Measurements from ENCODE around the gene RPS6KA5.

RPS6KA5 gene

GRCh38 chr14:91047174-91047753, 13.2 kb downstream of the RPS6KA5 start:
- TF ChIP-seq, protein P1, sequence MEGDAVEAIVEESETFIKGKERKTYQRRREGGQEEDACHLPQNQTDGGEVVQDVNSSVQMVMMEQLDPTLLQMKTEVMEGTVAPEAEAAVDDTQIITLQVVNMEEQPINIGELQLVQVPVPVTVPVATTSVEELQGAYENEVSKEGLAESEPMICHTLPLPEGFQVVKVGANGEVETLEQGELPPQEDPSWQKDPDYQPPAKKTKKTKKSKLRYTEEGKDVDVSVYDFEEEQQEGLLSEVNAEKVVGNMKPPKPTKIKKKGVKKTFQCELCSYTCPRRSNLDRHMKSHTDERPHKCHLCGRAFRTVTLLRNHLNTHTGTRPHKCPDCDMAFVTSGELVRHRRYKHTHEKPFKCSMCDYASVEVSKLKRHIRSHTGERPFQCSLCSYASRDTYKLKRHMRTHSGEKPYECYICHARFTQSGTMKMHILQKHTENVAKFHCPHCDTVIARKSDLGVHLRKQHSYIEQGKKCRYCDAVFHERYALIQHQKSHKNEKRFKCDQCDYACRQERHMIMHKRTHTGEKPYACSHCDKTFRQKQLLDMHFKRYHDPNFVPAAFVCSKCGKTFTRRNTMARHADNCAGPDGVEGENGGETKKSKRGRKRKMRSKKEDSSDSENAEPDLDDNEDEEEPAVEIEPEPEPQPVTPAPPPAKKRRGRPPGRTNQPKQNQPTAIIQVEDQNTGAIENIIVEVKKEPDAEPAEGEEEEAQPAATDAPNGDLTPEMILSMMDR (conservative IDR thresholded peaks at IDR 0.05; ENCODE audit: low read depth) = no peak
- ChIA-PET POLR2A (ENCODE audit: low non-redundant PET) (no interaction called here), CTCF (no interaction called here)
- no peak for DNase-seq (ENCODE audit: low spot score)
- H3K27ac ChIP-seq = no peak overlapping the region

DNA sequence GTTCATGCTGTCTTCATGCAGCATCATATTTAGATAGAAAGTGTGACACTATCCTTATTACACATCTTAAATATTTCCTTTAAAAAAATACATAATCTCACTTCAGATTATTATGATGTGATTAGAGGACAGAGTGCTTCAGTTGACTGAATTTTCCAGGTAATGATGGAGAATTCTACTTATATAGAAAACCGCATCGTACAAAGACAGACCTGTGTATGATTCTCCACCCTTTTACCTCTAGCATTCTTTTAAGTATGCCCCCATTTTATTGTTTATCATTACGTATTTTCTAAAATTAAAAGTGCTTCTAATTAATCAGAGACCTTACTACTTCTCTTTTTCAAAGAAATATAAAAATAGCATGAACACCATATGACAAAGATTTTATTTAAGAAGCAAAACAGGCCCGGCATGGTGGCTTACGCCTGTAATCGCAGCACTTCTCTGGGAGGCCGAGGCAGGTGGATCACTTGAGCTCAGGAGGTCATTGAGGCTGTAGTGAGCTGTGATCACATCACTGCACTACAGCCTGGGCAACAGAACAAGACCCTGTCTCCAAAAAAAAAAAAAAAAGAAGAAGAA, 13.9 kb downstream of the RPS6KA5 start:
- POLR2A ChIA-PET (ENCODE audit: low non-redundant PET) = no interaction called here
- CTCF ChIA-PET = no interaction called here
- TF ChIP-seq, protein P1 (conservative IDR thresholded peaks at IDR 0.05; ENCODE audit: low read depth) = no peak
- H3K27ac ChIP-seq = no peak overlapping the region
- DNase-seq (ENCODE audit: low spot score) = no peak

- DNase-seq (ENCODE audit: low spot score) = no peak
- TF ChIP-seq, protein P1 (conservative IDR thresholded peaks at IDR 0.05; ENCODE audit: low read depth) = no peak
- POLR2A ChIA-PET (ENCODE audit: low non-redundant PET) = no interaction called here
- H3K27ac ChIP-seq = no peak overlapping the region
- CTCF ChIA-PET = no interaction called here
These were observed 19.0 kb downstream of the RPS6KA5 start for GRCh38 chr14:91041450-91041849.

- H3K27ac ChIP-seq = no peak overlapping the region
- CTCF ChIA-PET = no interaction called here
- POLR2A ChIA-PET (ENCODE audit: low non-redundant PET) = no interaction called here
These were observed 19.9 kb downstream of the RPS6KA5 start for GRCh38 chr14:91040545-91040944.

GRCh38 chr14:91038439-91038838, 22.0 kb downstream of the RPS6KA5 start:
- POLR2A ChIA-PET (ENCODE audit: low non-redundant PET) = no interaction called here
- TF ChIP-seq, protein P1 (conservative IDR thresholded peaks at IDR 0.05; ENCODE audit: low read depth) = no peak

More at GRCh38 chr14:91040545-91040944, 19.9 kb downstream of the RPS6KA5 start:
- TF ChIP-seq, protein P1 (conservative IDR thresholded peaks at IDR 0.05; ENCODE audit: low read depth) = no peak
- no peak for DNase-seq (ENCODE audit: low spot score)

DNA sequence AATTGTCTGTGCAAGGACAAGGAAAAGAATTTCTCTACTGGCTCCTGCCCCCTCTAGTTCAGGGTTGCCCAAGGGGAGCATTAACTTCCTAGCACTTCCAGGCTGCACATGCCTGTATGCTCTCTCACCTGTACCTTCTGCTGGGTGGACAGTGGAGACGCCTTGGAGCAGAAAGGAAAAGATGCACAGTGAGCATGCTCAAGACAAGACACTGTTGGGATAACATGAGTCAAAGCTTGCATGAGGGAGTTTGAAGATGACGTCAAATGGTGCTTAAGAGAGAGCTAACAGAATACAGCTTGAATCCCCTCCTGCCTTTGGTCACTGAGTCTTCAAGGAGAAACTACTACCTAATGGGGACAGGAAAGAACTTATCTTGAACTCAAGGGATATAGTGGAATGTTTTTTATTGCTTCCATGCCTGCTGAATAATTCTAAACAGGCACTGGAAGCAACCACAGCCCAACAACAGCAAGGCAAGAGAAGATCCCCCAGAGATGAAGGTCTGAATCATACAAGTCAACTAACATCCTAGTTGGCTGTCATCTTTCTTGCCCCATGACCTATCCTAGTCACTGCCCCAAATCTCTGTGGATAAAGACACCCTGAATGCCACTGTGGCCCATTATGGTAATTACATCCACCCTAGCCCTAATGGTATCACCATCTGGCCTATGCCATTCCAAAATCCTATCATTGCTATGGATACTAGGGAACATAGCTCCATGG, 23.5 kb downstream of the RPS6KA5 start:
- CTCF ChIA-PET = no interaction called here
- TF ChIP-seq, protein P1 (conservative IDR thresholded peaks at IDR 0.05; ENCODE audit: low read depth) = no peak
- H3K27ac ChIP-seq = no peak overlapping the region
- POLR2A ChIA-PET (ENCODE audit: low non-redundant PET) = no interaction called here
- DNase-seq (ENCODE audit: low spot score) = no peak

More at GRCh38 chr14:91038439-91038838, 22.0 kb downstream of the RPS6KA5 start:
- DNase-seq (ENCODE audit: low spot score) = no peak
- no peak overlapping the region for H3K27ac ChIP-seq
- CTCF ChIA-PET = interaction anchor here (0.6 to 0.7 kb wide), 2 partner anchors 19 to 142 kb away, joined by 3 read pairs; no protein-coding TSS in a partner anchor
